ENCODE results near the gene TBC1D8. TPM values are rescaled to one million over a fixed set of nuclear protein-coding genes. Genes with fewer than 3 reads are reported as not detected.

TBC1D8 gene
- total and polyA plus RNA-seq, 2 of the 13 experiments (the other 11 are each of a cell fraction or from before 2014, with no cell fraction given): 45.1 to 95.4 TPM

- Histone ChIP-seq H3K27ac (ENCODE audit: extremely low read length, insufficient read depth, low read length) (no peak overlapping the region), H3K79me2 (ENCODE audit: insufficient read depth, low read length) (no peaks in the 10 kb centered on the region), H3K4me1 (ENCODE audit: insufficient read depth, low read length) (no peaks in the 10 kb centered on the region), H3K9ac (ENCODE audit: insufficient read depth, low read depth, low read length) (no peak overlapping the region), H2AFZ (ENCODE audit: low read length) (no peak overlapping the region), H3K4me3 (replicated peaks in 1 of 3; ENCODE audit: insufficient read depth in 1 of 3, low read depth in 2 of 3, low read length in 3 of 3) (no peak overlapping the region), H4K20me1 (ENCODE audit: insufficient read depth, low read length) (no peaks in the 10 kb centered on the region), H3K36me3 (replicated peaks in 1 of 2; ENCODE audit: control insufficient read depth in 1 of 2, insufficient read depth in 2 of 2, low read length in 2 of 2) (peaks cover 54 to 90% of the 10 kb centered on the region in 2 experiments), H3K4me2 (ENCODE audit: low read depth, low read length) (no peak overlapping the region), H3K9me3 (ENCODE audit: low read length) (no peaks in the 10 kb centered on the region), H3K27me3 (ENCODE audit: control insufficient read depth in 1 of 2, insufficient read depth in 2 of 2, low read length in 2 of 2) (no peaks in the 10 kb centered on the region)
- BruUV-seq (replicated peaks): no TSS peak
- in situ Hi-C loops (cut with HindIII; ENCODE audit: extremely low pct_ligation_motif_present, low pct_unique_long_range_greater_than_20kb) (no loop called here), intact Hi-C loops (cut with micrococcal nuclease; ENCODE audit: unreplicated experiment) (no loop called here)
- ChIA-PET POLR2A (no interaction called here), CTCF (ENCODE audit: low intra/inter-chr PET ratio, low total read pairs) (no interaction called here)
- no peak for FAIRE-seq
- WGBS (ENCODE audit: low lambda C conversion rate): 97% methylated on average over 19 of the region's 22 CpGs
- TF ChIP-seq NFKB2 (CRISPR knock-in tag; IDR thresholded peaks at IDR 0.05; ENCODE audit: borderline replicate concordance) (0 out of 2 replicates have a peak, but pooled peaks have one; percentile 20), ZNF382 (CRISPR knock-in tag; IDR thresholded peaks at IDR 0.05; ENCODE audit: borderline replicate concordance) (no peak), ZFP36L1 (CRISPR knock-in tag; IDR thresholded peaks at IDR 0.05) (0 out of 2 replicates have a peak, but pooled peaks have one; percentile 28), RBM22 (optimal IDR thresholded peaks at IDR 0.05; ENCODE audit: low read length) (peak; percentile 73)
- ATAC-seq: no peak
- DNase-seq (ENCODE audit: low spot score): no peak
Measured at GRCh38 chr2:100974712-100975520, 176.3 kb downstream of the TBC1D8 start.

- ATAC-seq: no peak
- BruUV-seq (replicated peaks): no TSS peak
- TF ChIP-seq ZNF260 (CRISPR knock-in tag; IDR thresholded peaks at IDR 0.05; ENCODE audit: borderline replicate concordance, low read depth) (no peak), LRRFIP1 (CRISPR knock-in tag; conservative IDR thresholded peaks at IDR 0.05) (no peak), ATF4 (CRISPR knock-in tag; IDR thresholded peaks at IDR 0.05) (no peak)
Measured at GRCh38 chr2:100972452-100972851, 178.7 kb downstream of the TBC1D8 start.

More at GRCh38 chr2:100972452-100972851, 178.7 kb downstream of the TBC1D8 start:
- intact Hi-C loops (cut with micrococcal nuclease; ENCODE audit: unreplicated experiment) (no loop called here), in situ Hi-C loops (cut with HindIII; ENCODE audit: extremely low pct_ligation_motif_present, low pct_unique_long_range_greater_than_20kb) (no loop called here)
- H3K27me3 ChIP-seq (ENCODE audit: control insufficient read depth in 1 of 2, insufficient read depth in 2 of 2, low read length in 2 of 2): no peaks in the 10 kb centered on the region
- ChIA-PET POLR2A (no interaction called here), CTCF (ENCODE audit: low intra/inter-chr PET ratio, low total read pairs) (no interaction called here)
- DNase-seq (ENCODE audit: low spot score) (no peak), FAIRE-seq (no peak)
- H3K27ac ChIP-seq (ENCODE audit: extremely low read length, insufficient read depth, low read length): no peak overlapping the region
- no peaks in the 10 kb centered on the region for H3K9me3 ChIP-seq (ENCODE audit: low read length)
- no peak overlapping the region for H2AFZ ChIP-seq (ENCODE audit: low read length)
- H3K36me3 ChIP-seq (replicated peaks in 1 of 2; ENCODE audit: control insufficient read depth in 1 of 2, insufficient read depth in 2 of 2, low read length in 2 of 2): peaks cover 54 to 93% of the 10 kb centered on the region in 2 experiments
- H3K9ac ChIP-seq (ENCODE audit: insufficient read depth, low read depth, low read length): no peak overlapping the region
- H3K4me3 ChIP-seq (replicated peaks in 1 of 3; ENCODE audit: insufficient read depth in 1 of 3, low read depth in 2 of 3, low read length in 3 of 3): no peak overlapping the region
- H3K4me1 ChIP-seq (ENCODE audit: insufficient read depth, low read length): no peaks in the 10 kb centered on the region
- WGBS (ENCODE audit: low lambda C conversion rate): over 99% methylated on average over 7 of the region's 7 CpGs
- no peaks in the 10 kb centered on the region for H4K20me1 ChIP-seq (ENCODE audit: insufficient read depth, low read length)
- no peaks in the 10 kb centered on the region for H3K79me2 ChIP-seq (ENCODE audit: insufficient read depth, low read length)
- H3K4me2 ChIP-seq (ENCODE audit: low read depth, low read length): no peak overlapping the region

Data from HepG2 (cell line).